Measurements from ENCODE around the gene ELAPOR1. TPM values are rescaled to one million over a fixed set of nuclear protein-coding genes. Genes with fewer than 3 reads are reported as not detected.

ELAPOR1 gene
- total RNA-seq, 1 donor from 2014 or later, result 14.6 TPM

- Mint-ChIP-seq H3K36me3 (ENCODE audit: insufficient read depth) (peaks cover 8% of the 10 kb centered on the region), H3K27ac (peak overlapping the region; percentile 41), H3K9me3 (ENCODE audit: low read depth) (no peaks in the 10 kb centered on the region), H3K27me3 (no peaks in the 10 kb centered on the region), H3K4me3 (ENCODE audit: low read depth) (no peak overlapping the region), H3K4me1 (ENCODE audit: low read depth) (peaks cover 16% of the 10 kb centered on the region)
- no peak for DNase-seq (ENCODE audit: low spot score, unreplicated experiment)
- TF ChIP-seq CTCF (IDR thresholded peaks at IDR 0.05; ENCODE audit: unreplicated experiment), result no peak
Measured at GRCh38 chr1:109096120-109096519, 17.8 kb upstream of the ELAPOR1 start.

DNA sequence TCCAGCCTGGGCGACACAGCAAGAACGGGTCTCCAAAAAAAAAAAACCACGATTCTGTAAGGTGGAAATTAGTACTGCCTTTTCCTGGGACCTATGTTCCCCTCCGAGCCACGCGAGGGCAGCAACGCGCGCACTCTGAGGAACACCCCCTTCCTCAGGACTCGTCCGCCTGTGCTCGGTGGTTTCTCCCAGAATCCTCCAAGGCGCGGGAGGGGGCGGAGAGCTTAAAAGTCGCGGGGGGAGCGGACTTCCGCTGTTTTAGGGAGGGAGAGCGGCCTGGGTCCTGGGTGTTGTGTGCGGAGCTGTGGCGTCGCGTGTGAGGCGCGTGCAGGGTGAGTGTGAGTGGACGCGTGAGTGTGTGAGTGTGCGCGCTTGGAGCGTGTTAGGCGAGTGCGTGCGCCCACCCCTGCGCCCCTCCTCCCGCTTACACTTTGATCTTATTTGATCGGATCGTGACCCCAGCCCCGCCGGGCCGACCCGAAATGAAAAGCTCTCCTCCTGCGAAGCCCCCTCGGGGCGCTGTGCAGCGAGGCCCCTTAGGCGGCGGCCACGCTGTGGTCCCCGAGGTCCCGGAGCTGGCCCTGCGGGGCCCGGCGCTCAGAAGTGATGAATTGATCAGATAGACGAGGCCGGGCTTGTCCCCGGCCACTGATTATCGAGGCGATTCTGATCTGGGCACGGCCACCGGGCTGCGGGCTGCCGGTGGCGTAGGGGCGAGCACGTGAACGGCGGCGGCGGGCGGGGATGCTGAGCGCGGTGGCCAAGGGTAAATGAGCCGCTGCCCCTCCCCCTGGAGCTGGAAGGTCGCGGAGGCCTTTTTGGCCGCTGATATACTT lies 13.8 kb upstream of the ELAPOR1 start:
- H3K4me1 Mint-ChIP-seq (ENCODE audit: low read depth), result peaks cover 11% of the 10 kb centered on the region
- H3K9me3 Mint-ChIP-seq (ENCODE audit: low read depth), result no peaks in the 10 kb centered on the region
- peak overlapping the region; percentile 96 for H3K4me3 Mint-ChIP-seq (ENCODE audit: low read depth)
- no peaks in the 10 kb centered on the region for H3K27me3 Mint-ChIP-seq
- peak overlapping the region; percentile 96 for H3K27ac Mint-ChIP-seq
- TF ChIP-seq CTCF (IDR thresholded peaks at IDR 0.05; ENCODE audit: unreplicated experiment), result peak; percentile 82
- peak; percentile 91 for DNase-seq (ENCODE audit: low spot score, unreplicated experiment)
- peaks cover 4% of the 10 kb centered on the region for H3K36me3 Mint-ChIP-seq (ENCODE audit: insufficient read depth)

DNA sequence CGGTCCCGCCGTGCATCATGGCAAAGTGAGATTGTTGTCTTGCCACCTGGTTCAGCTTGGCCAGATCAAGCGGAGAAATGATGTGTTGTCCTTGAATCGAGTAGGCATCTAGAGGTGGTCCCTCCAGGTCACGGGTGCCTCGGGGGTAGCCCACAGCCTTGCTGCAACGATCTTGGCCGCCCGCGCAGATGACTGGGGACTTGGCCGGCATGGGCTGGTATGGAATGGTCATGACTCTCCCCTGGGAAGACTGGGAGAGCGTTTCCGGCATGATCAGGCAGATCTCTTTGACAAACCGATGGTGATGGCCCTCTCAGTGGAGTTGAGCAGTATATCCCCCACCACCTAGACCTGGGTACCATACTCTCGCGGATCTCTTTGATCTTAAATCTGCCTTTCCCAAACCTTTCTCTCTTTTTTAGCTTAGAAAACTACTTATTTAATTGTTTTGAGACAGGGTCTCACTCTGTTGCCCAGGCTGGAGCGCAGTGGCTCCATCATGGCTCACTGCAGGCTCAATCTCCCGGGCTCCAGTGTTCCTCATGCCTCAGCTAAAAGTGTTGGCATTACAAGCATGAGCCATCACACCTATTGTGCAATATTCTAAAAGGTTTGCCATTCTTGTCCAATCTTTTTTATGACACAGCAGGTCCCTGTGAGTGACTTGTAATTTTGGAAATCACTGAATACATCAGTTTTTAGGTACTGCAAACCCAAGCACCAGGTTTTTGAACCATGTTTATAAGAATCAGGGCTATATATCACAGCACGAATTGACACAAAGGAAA lies 9.4 kb upstream of the ELAPOR1 start:
- Mint-ChIP-seq H3K27me3 (peaks cover 5% of the 10 kb centered on the region), H3K36me3 (ENCODE audit: insufficient read depth) (peaks cover 4% of the 10 kb centered on the region), H3K4me3 (ENCODE audit: low read depth) (no peak overlapping the region), H3K9me3 (ENCODE audit: low read depth) (no peaks in the 10 kb centered on the region), H3K4me1 (ENCODE audit: low read depth) (peaks cover 9% of the 10 kb centered on the region), H3K27ac (peak overlapping the region; percentile 59)
- no peak for DNase-seq (ENCODE audit: low spot score, unreplicated experiment)
- no peak for TF ChIP-seq CTCF (IDR thresholded peaks at IDR 0.05; ENCODE audit: unreplicated experiment)

GRCh38 chr1:109105881-109106280 lies 8.0 kb upstream of the ELAPOR1 start:
- Mint-ChIP-seq H3K9me3 (ENCODE audit: low read depth) (no peaks in the 10 kb centered on the region), H3K4me3 (ENCODE audit: low read depth) (no peak overlapping the region), H3K27me3 (peaks cover 15% of the 10 kb centered on the region), H3K27ac (no peak overlapping the region), H3K4me1 (ENCODE audit: low read depth) (peaks cover 11% of the 10 kb centered on the region), H3K36me3 (ENCODE audit: insufficient read depth) (peaks cover 3% of the 10 kb centered on the region)
- no peak for DNase-seq (ENCODE audit: low spot score, unreplicated experiment)
- no peak for TF ChIP-seq CTCF (IDR thresholded peaks at IDR 0.05; ENCODE audit: unreplicated experiment)

DNA sequence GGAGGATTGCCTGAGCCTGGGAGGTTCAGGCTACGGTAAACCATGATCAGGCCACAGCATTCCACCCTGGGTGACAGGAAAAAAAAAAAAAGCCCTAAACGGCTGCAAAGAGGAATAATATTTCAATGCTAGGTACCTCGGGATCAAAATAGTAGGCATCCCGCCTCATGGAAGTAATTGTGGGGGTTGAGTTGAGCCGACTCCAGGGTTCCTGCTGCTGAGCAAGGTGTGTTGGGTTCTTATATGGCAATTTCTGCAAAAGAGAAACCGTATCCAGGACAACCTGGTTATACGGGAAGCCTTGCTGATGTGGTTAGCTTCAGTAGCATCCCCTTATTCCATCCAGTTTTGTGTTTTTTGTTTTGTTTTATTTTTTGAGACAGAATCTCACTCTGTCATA lies 6.1 kb upstream of the ELAPOR1 start:
- H3K4me1 Mint-ChIP-seq (ENCODE audit: low read depth), result peaks cover 10% of the 10 kb centered on the region
- no peak overlapping the region for H3K4me3 Mint-ChIP-seq (ENCODE audit: low read depth)
- H3K9me3 Mint-ChIP-seq (ENCODE audit: low read depth), result no peaks in the 10 kb centered on the region
- no peak overlapping the region for H3K27ac Mint-ChIP-seq
- H3K27me3 Mint-ChIP-seq, result peaks cover 30% of the 10 kb centered on the region
- TF ChIP-seq CTCF (IDR thresholded peaks at IDR 0.05; ENCODE audit: unreplicated experiment), result no peak
- DNase-seq (ENCODE audit: low spot score, unreplicated experiment), result no peak
- H3K36me3 Mint-ChIP-seq (ENCODE audit: insufficient read depth), result no peaks in the 10 kb centered on the region

All from progenitor cell of endocrine pancreas (in vitro differentiated cells).